IMR-90 (cell line): ENCODE data around the gene APOOL. TPM values are rescaled to one million over a fixed set of nuclear protein-coding genes. Genes with fewer than 3 reads are reported as not detected.

ENCODE experiments used
- ATAC-seq: fragments of 200-7000 bp; cut with Tn5 transposase; 2 replicates; pipeline ENCODE4 v1.9.1; 2020; ENCODE audit warnings: low read depth, mild to moderate bottlenecking, moderate library complexity
- BruUV-seq: library from RNA; stranded (reverse); fragments of 400-500 nt; replicated peaks from 2 replicates; lab custom pipeline; 2021; lab: Mats Ljungman, UMichigan
- CTCF ChIA-PET: fragments of 300-600 bp; formaldehyde crosslinking; extraction: SDS; loops from one replicate; lab custom pipeline; 2021; ENCODE audit warnings: antibody characterized with exemption; lab: Yijun Ruan, JAX
- POLR2A ChIA-PET: fragments of 300-600 bp; sonication (Branson Sonifier 250); formaldehyde crosslinking; loops from one replicate; lab custom pipeline; 2022; ENCODE audit warnings: antibody characterized with exemption; ENCODE audit not compliant: unreplicated experiment; lab: Charles Lee
- DNase-seq: peaks from one replicate; pipeline ENCODE4 v3.0.0; 2013
- H2AFZ ChIP-seq: replicated peaks from 2 replicates; pipeline ENCODE3; 2013; ENCODE audit warnings: low read length, mild to moderate bottlenecking; ENCODE audit not compliant: poor library complexity
- H2AK5ac ChIP-seq: 2 replicates; pipeline ENCODE4 v1.6.1; 2013; ENCODE audit warnings: low read depth, low read length, inconsistent platforms
- H2AK9ac ChIP-seq: replicated peaks from 2 replicates; pipeline ENCODE3; 2013; ENCODE audit warnings: mild to moderate bottlenecking, low read depth, low read length, moderate library complexity; ENCODE audit not compliant: poor library complexity
- H2BK120ac ChIP-seq: 2 replicates; pipeline ENCODE4 v1.6.1; 2013; ENCODE audit warnings: low read depth, low read length, inconsistent platforms
- H2BK15ac ChIP-seq: 3 replicates; pipeline ENCODE4 v1.6.1; 2013; ENCODE audit warnings: low read depth, low read length, inconsistent platforms
- H2BK20ac ChIP-seq: 2 replicates; pipeline ENCODE4 v1.6.1; 2013; ENCODE audit warnings: low read depth, mild to moderate bottlenecking, inconsistent platforms, low read length, moderate library complexity
- H2BK5ac ChIP-seq: 2 replicates; pipeline ENCODE4 v1.6.1; 2013; ENCODE audit warnings: mild to moderate bottlenecking, low read depth, low read length, inconsistent platforms; ENCODE audit not compliant: poor library complexity, severe bottlenecking
- H3K14ac ChIP-seq: replicated peaks from 2 replicates; pipeline ENCODE4 v1.6.1; 2013; ENCODE audit warnings: low read depth, low read length, inconsistent platforms
- H3K18ac ChIP-seq: 2 replicates; pipeline ENCODE4 v1.6.1; 2013; ENCODE audit warnings: low read depth, low read length, control low read depth
- H3K23ac ChIP-seq: 2 replicates; pipeline ENCODE4 v1.6.1; 2013; ENCODE audit warnings: low read depth, low read length, inconsistent platforms
- H3K27ac ChIP-seq: 2 replicates; pipeline ENCODE4 v1.5.1; 2013; ENCODE audit warnings: mild to moderate bottlenecking, control low read depth, low read length; ENCODE audit not compliant: insufficient read depth
- H3K27me3 ChIP-seq: 2 replicates; pipeline ENCODE4 v1.6.1; 2013; ENCODE audit warnings: low read length; ENCODE audit not compliant: control insufficient read depth, insufficient read depth
- H3K36me3 ChIP-seq: 2 replicates; pipeline ENCODE4 v1.6.1; 2013; ENCODE audit warnings: low read length, mixed read lengths; ENCODE audit not compliant: control insufficient read depth, insufficient read depth
- H3K4ac ChIP-seq: 2 replicates; pipeline ENCODE4 v1.6.1; 2013; ENCODE audit warnings: low read depth, low read length, inconsistent platforms
- H3K4me1 ChIP-seq: 2 replicates; pipeline ENCODE4 v1.6.1; 2013; ENCODE audit warnings: low read length, mixed read lengths; ENCODE audit not compliant: control insufficient read depth, insufficient read depth
- H3K4me2 ChIP-seq: 2 replicates; pipeline ENCODE4 v1.6.1; 2013; ENCODE audit warnings: low read depth, mild to moderate bottlenecking, control low read depth, low read length, moderate library complexity
- H3K4me3 ChIP-seq: 2 replicates; pipeline ENCODE4 v1.5.1; 2013; ENCODE audit warnings: low read depth, mild to moderate bottlenecking, control low read depth, low read length, moderate library complexity; ENCODE audit not compliant: insufficient read depth
- H3K56ac ChIP-seq: 2 replicates; pipeline ENCODE4 v1.6.1; 2013; ENCODE audit warnings: low read length, inconsistent platforms; ENCODE audit not compliant: insufficient read depth; ENCODE audit errors: extremely low read depth
- H3K79me1 ChIP-seq, 2 experiments: 2 replicates each; pipeline ENCODE4 v1.6.1; 2013; ENCODE audit warnings: low read length in 2 of 2, inconsistent platforms in 1 of 2, low read depth in 1 of 2
- H3K9ac ChIP-seq: 2 replicates; pipeline ENCODE4 v1.6.1; 2013; ENCODE audit warnings: low read depth, low read length, control low read depth
- H3K9me1 ChIP-seq: 2 replicates; pipeline ENCODE4 v1.6.1; 2013; ENCODE audit warnings: low read length, inconsistent platforms; ENCODE audit not compliant: insufficient read depth
- H3K9me3 ChIP-seq: 2 replicates; pipeline ENCODE4 v1.6.1; 2013; ENCODE audit warnings: low read length; ENCODE audit not compliant: control insufficient read depth, insufficient read depth
- H4K20me1 ChIP-seq: 2 replicates; pipeline ENCODE4 v1.6.1; 2013; ENCODE audit warnings: low read length, inconsistent platforms; ENCODE audit not compliant: insufficient read depth
- H4K5ac ChIP-seq: 2 replicates; pipeline ENCODE4 v1.6.1; 2013; ENCODE audit warnings: mild to moderate bottlenecking, low read depth, low read length, control low read depth
- H4K8ac ChIP-seq, 2 experiments: 2 replicates each; pipeline ENCODE4 v1.6.1; 2013; ENCODE audit warnings: low read depth in 2 of 2, low read length in 2 of 2, control low read depth in 1 of 2, inconsistent platforms in 1 of 2
- H4K91ac ChIP-seq: 2 replicates; pipeline ENCODE4 v1.6.1; 2013; ENCODE audit warnings: low read depth, low read length, inconsistent platforms; ENCODE audit not compliant: insufficient read depth
- CHD1 ChIP-seq: IDR thresholded peaks from 2 replicates; pipeline ENCODE4 v1.6.1; 2012; ENCODE audit warnings: low read depth, low read length, improper control_type of control experiment
- NFE2L2 ChIP-seq: fragments of 150-350 bp; IDR thresholded peaks from 2 replicates; pipeline ENCODE4 v1.6.1; 2016; ENCODE audit warnings: low read depth, mild to moderate bottlenecking, low read length
- WGBS, 2 experiments: methylation state at CpG; one replicate each; pipeline versions ENCODE4 v1.1.5 to v1.1.7; 2013; ENCODE audit warnings: missing lambda C conversion rate in 2 of 2; ENCODE audit not compliant: insufficient read length in 1 of 2; ENCODE audit errors: extremely low coverage in 2 of 2; 5-methylcytosine and 5-hydroxymethylcytosine counted together
- dilution Hi-C: fragments of 300-500 bp; cut with HindIII; formaldehyde crosslinking; loops from one replicate; pipeline ENCODE4 v1.14.3; 2018; ENCODE audit warnings: low sequenced_read_pairs; ENCODE audit not compliant: unreplicated experiment
- in situ Hi-C: fragments of 300-500 bp; cut with MboI; formaldehyde crosslinking; loops from 3 replicates; pipeline ENCODE4 v1.14.3; 2019; ENCODE audit warnings: low sequenced_read_pairs, inconsistent platforms, mixed read lengths
- intact Hi-C: fragments of 100-400 bp; cut with micrococcal nuclease; formaldehyde crosslinking; loops from 2 replicates; pipeline ENCODE4 v1.10.0; 2022
- polyA plus RNA-seq, 3 experiments: library from polyadenylated mRNA; depleted of rRNA; stranded (reverse); fragments of >200 nt; gene quantifications; 2 replicates each; pipeline ENCODE4 v1.2.3, GENCODE V29; 2012; ENCODE audit warnings: low replicate concordance in 1 of 3
- total RNA-seq: library from RNA; depleted of rRNA; stranded (reverse); fragments of >200 nt; gene quantifications from 2 replicates; pipeline ENCODE4 v1.2.3, GENCODE V29; 2012

Gene APOOL
- total and polyA plus RNA-seq, 2 of the 4 experiments (the other 2 are of a cell fraction) = 4.6 to 9.7 TPM

GRCh38 chrX:85115252-85115651 lies 111.6 kb downstream of the APOOL start:
- no peak for DNase-seq
- Histone ChIP-seq H4K5ac (no peak overlapping the region), H3K79me1 (no peaks in the 10 kb centered on the region), H2AFZ (no peak overlapping the region), H4K91ac (no peak overlapping the region), H3K56ac (no peak overlapping the region), H2BK20ac (no peak overlapping the region), H2AK9ac (no peak overlapping the region), H4K20me1 (no peaks in the 10 kb centered on the region), H2BK5ac (no peak overlapping the region), H2AK5ac (no peak overlapping the region), H2BK120ac (no peak overlapping the region), H3K9ac (no peak overlapping the region), H3K27ac (no peak overlapping the region), H3K4me3 (no peak overlapping the region), H3K4me2 (no peak overlapping the region), H3K4ac (no peak overlapping the region), H3K36me3 (no peaks in the 10 kb centered on the region), H2BK15ac (no peak overlapping the region), H3K4me1 (no peaks in the 10 kb centered on the region), H3K9me1 (no peaks in the 10 kb centered on the region; the same call in 1 of the 2 replicates), H3K14ac (no peak overlapping the region), H4K8ac (no peak overlapping the region), H3K9me3 (no peaks in the 10 kb centered on the region), H3K23ac (no peak overlapping the region), H3K27me3 (no peaks in the 10 kb centered on the region), H3K18ac (no peak overlapping the region)
- no CpG with 5 or more reads among the region's 1 CpG for WGBS, 2 experiments
- TF ChIP-seq CHD1 (no peak), NFE2L2 (no peak)
- no peak for ATAC-seq
- dilution Hi-C loops (loop anchor here (25.0 kb wide), 1 partner anchor 422 kb away; no protein-coding TSS in a partner anchor), intact Hi-C loops (no loop called here), in situ Hi-C loops (loop anchor here (10.0 kb wide), 1 partner anchor 430 kb away; no protein-coding TSS in a partner anchor)
- BruUV-seq = no TSS peak
- ChIA-PET POLR2A (no interaction called here), CTCF (no interaction called here)
